Measurements from ENCODE around the gene VPS26C.

- TF ChIP-seq CHD1 (IDR thresholded peaks at IDR 0.05; ENCODE audit: low read depth, low read length) (no peak), CTCF (IDR thresholded peaks at IDR 0.05; ENCODE audit: control extremely low read depth in 1 of 3, insufficient read depth in 1 of 3, low read depth in 1 of 3, low read length in 3 of 3) (no peak), EP300 (IDR thresholded peaks at IDR 0.05; ENCODE audit: borderline replicate concordance in 1 of 2, low read depth in 2 of 2, low read length in 2 of 2) (no peak), USF2 (IDR thresholded peaks at IDR 0.05; ENCODE audit: low read length) (no peak)
These were observed 29.4 kb downstream of the VPS26C start for GRCh38 chr21:37237764-37238163.
